Testis (tissue), 3 donors: ENCODE results near the gene SNAP23. TPM values are rescaled to one million over a fixed set of nuclear protein-coding genes. Genes with fewer than 3 reads are reported as not detected.

Source experiments
- DNase-seq: peaks from one replicate; pipeline ENCODE4 v3.0.0-alpha.2; 2019
- H3K27ac ChIP-seq, 2 donors: fragments of 200-600 bp; sonication (generic); one replicate each; pipeline ENCODE4 v1.5.1; 2019
- H3K27me3 ChIP-seq: fragments of 200-600 bp; sonication (generic); one replicate; pipeline ENCODE4 v1.5.1; 2019
- H3K36me3 ChIP-seq: fragments of 200-600 bp; sonication (generic); one replicate; pipeline ENCODE4 v1.5.1; 2017; ENCODE audit warnings: low read depth; ENCODE audit errors: missing control alignments
- H3K4me1 ChIP-seq: fragments of 200-600 bp; sonication (generic); one replicate; pipeline ENCODE4 v1.5.1; 2019
- H3K4me3 ChIP-seq, 2 donors: fragments of 200-600 bp; sonication (generic); one replicate each; pipeline ENCODE4 v1.5.1; 2017 to 2019
- H3K9me3 ChIP-seq: fragments of 200-600 bp; sonication (generic); one replicate; pipeline ENCODE4 v1.5.1; 2017
- CTCF ChIP-seq, 3 experiments: fragments of 450-650 bp in 2 of 3; fragments of 200-600 bp in 1 of 3; sonication (generic) in 1 of 3; IDR thresholded peaks; one replicate each; pipeline ENCODE4 v1.5.1; 2016 to 2019; ENCODE audit warnings: antibody characterized with exemption in 3 of 3, mild to moderate bottlenecking in 2 of 3, moderate library complexity in 1 of 3
- POLR2A ChIP-seq: fragments of 450-650 bp; IDR thresholded peaks from one replicate; pipeline ENCODE4 v1.6.1; 2017; ENCODE audit warnings: antibody characterized with exemption, mild to moderate bottlenecking, moderate library complexity
- WGBS, 2 donors: methylation state at CpG; one replicate each; pipeline ENCODE4 v1.1.5; 2018; 5-methylcytosine and 5-hydroxymethylcytosine counted together
- intact Hi-C: fragments of 100-400 bp; cut with DNase I; formaldehyde crosslinking; loops from one replicate; pipeline ENCODE4 v1.15.1; 2023; ENCODE audit warnings: low total_unique reads
- polyA plus RNA-seq: library from polyadenylated mRNA; stranded (reverse); fragments of 350-450 nt; fragmentation: Illumina TruSeq; extraction: RNeasy Lipid Tissue Mini Kit (QIAGEN cat#74804); gene quantifications from one replicate; pipeline ENCODE4 v1.2.3, GENCODE V29; 2014; ENCODE audit warnings: low read depth, low replicate concordance; ENCODE audit not compliant: insufficient read depth
- total RNA-seq, 2 donors: library from RNA; depleted of rRNA; stranded (reverse); fragments of >200 nt; gene quantifications; one replicate each; pipeline ENCODE4 v1.2.3, GENCODE V29; 2016

The SNAP23 gene
- total and polyA plus RNA-seq, 3 donors from 2014 or later = 99.4 to 114 (median 101) TPM

- TF ChIP-seq CTCF (IDR thresholded peaks at IDR 0.05) (no peak), POLR2A (no peak)
- intact Hi-C loops = no loop called here
Measured at GRCh38 chr15:42457445-42458442, 37.7 kb upstream of the SNAP23 start.

DNA sequence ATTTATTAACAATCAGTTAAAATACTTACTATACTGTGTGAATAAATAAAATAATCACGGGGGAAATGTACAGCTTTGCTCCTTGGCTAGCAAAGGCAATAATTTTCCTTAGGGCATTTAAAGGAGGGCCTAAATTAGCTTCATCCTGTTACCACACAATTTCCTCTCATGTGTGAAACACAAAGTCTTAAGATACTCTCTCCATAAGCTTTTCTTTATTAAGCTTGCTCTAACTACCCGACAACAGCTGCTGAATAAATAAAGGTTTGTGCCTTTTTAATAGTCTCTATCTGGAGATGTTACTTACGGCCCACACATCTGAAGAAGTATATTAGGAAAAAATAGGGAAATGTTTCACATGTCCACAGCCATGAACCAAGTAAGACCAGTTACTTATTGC is 34.2 kb upstream of the SNAP23 start:
- intact Hi-C loops = no loop called here
- Histone ChIP-seq H3K9me3 (no peaks in the 10 kb centered on the region), H3K4me1 (peaks cover 30% of the 10 kb centered on the region), H3K27ac (peak overlapping the region in 1 of 2 donors; percentile 3), H3K36me3 (no peaks in the 10 kb centered on the region), H3K4me3 (no peak overlapping the region), H3K27me3 (no peaks in the 10 kb centered on the region)
- TF ChIP-seq CTCF (IDR thresholded peaks at IDR 0.05) (no peak), POLR2A (no peak)
- DNase-seq = no peak
- 61 to 63% methylated on average over 3 of the region's 3 CpGs for WGBS, 2 donors

More at GRCh38 chr15:42457445-42458442, 37.7 kb upstream of the SNAP23 start:
- H3K4me1 ChIP-seq = peaks cover 26% of the 10 kb centered on the region
- peak overlapping the region; percentile 56 to 87 for H3K27ac ChIP-seq
- WGBS, 2 donors = 27 to 53% methylated on average over 8 of the region's 8 CpGs
- H3K9me3 ChIP-seq = no peaks in the 10 kb centered on the region
- peak; percentile 86 for DNase-seq
- H3K4me3 ChIP-seq = no peak overlapping the region
- H3K36me3 ChIP-seq = no peaks in the 10 kb centered on the region
- H3K27me3 ChIP-seq = no peaks in the 10 kb centered on the region

GRCh38 chr15:42465520-42466259 is 29.7 kb upstream of the SNAP23 start:
- no peak for DNase-seq
- TF ChIP-seq POLR2A (no peak), CTCF (IDR thresholded peaks at IDR 0.05) (no peak)
- Histone ChIP-seq H3K9me3 (no peaks in the 10 kb centered on the region), H3K36me3 (no peaks in the 10 kb centered on the region), H3K27ac (no peak overlapping the region), H3K4me1 (peaks cover 13% of the 10 kb centered on the region), H3K4me3 (no peak overlapping the region), H3K27me3 (no peaks in the 10 kb centered on the region)
- 78 to 79% methylated on average over 8 of the region's 8 CpGs for WGBS, 2 donors
- intact Hi-C loops = loop anchor here (5.0 kb wide), 1 partner anchor 48 kb away; no protein-coding TSS in a partner anchor

GRCh38 chr15:42471002-42471401 is 24.4 kb upstream of the SNAP23 start:
- H3K4me1 ChIP-seq = peaks cover 11% of the 10 kb centered on the region
- no peak for DNase-seq
- intact Hi-C loops = no loop called here
- no peaks in the 10 kb centered on the region for H3K36me3 ChIP-seq
- no peaks in the 10 kb centered on the region for H3K9me3 ChIP-seq
- no peaks in the 10 kb centered on the region for H3K27me3 ChIP-seq
- no peak overlapping the region for H3K4me3 ChIP-seq
- H3K27ac ChIP-seq = peak overlapping the region in 1 of 2 donors; percentile 5
- WGBS, 2 donors = 31 to 32% methylated on average over 3 of the region's 3 CpGs
- TF ChIP-seq CTCF (IDR thresholded peaks at IDR 0.05) (no peak), POLR2A (no peak)
